ENCODE measurements around the gene RBMS1. TPM values are rescaled to one million over a fixed set of nuclear protein-coding genes. Genes with fewer than 3 reads are reported as not detected.

The RBMS1 gene
- polyA plus RNA-seq, 1 experiment = 107 TPM

- ChIA-PET CTCF (interaction anchor here (1.3 kb wide), 1 partner anchor 628 kb away, joined by 4 read pairs; no protein-coding TSS in a partner anchor), POLR2A (no interaction called here)
- H3K9me3 ChIP-seq (ENCODE audit: control insufficient read depth, insufficient read depth, low read length) = no peaks in the 10 kb centered on the region
- no peak overlapping the region for H3K4me3 ChIP-seq (ENCODE audit: low read depth, low read length)
- TF ChIP-seq CTCF (IDR thresholded peaks at IDR 0.05; ENCODE audit: low read depth, low read length) = no peak
- no peaks in the 10 kb centered on the region for H3K27me3 ChIP-seq (ENCODE audit: control insufficient read depth, insufficient read depth, low read length)
- DNase-seq (ENCODE audit: low read depth, low spot score) = no peak
- no peak overlapping the region for H3K27ac ChIP-seq (ENCODE audit: low read depth, low read length)
These were observed 127.1 kb downstream of the RBMS1 start for GRCh38 chr2:160366474-160366873.

GRCh38 chr2:160365716-160366367 lies 127.8 kb downstream of the RBMS1 start:
- no peak for DNase-seq (ENCODE audit: low read depth, low spot score)
- ChIA-PET POLR2A (no interaction called here), CTCF (no interaction called here)
- Histone ChIP-seq H3K9me3 (ENCODE audit: control insufficient read depth, insufficient read depth, low read length) (no peaks in the 10 kb centered on the region), H3K27me3 (ENCODE audit: control insufficient read depth, insufficient read depth, low read length) (no peaks in the 10 kb centered on the region), H3K27ac (ENCODE audit: low read depth, low read length) (no peak overlapping the region), H3K4me3 (ENCODE audit: low read depth, low read length) (no peak overlapping the region)
- TF ChIP-seq CTCF (IDR thresholded peaks at IDR 0.05; ENCODE audit: low read depth, low read length) = no peak

- ChIA-PET POLR2A (no interaction called here), CTCF (interaction anchor here (1.5 to 2.0 kb wide), 2 partner anchors 40 to 630 kb away, joined by 3 to 8 read pairs; no protein-coding TSS in a partner anchor)
- DNase-seq (ENCODE audit: low read depth, low spot score) = no peak
- Histone ChIP-seq H3K27me3 (ENCODE audit: control insufficient read depth, insufficient read depth, low read length) (no peaks in the 10 kb centered on the region), H3K9me3 (ENCODE audit: control insufficient read depth, insufficient read depth, low read length) (no peaks in the 10 kb centered on the region), H3K4me3 (ENCODE audit: low read depth, low read length) (no peak overlapping the region), H3K27ac (ENCODE audit: low read depth, low read length) (no peak overlapping the region)
- TF ChIP-seq CTCF (IDR thresholded peaks at IDR 0.05; ENCODE audit: low read depth, low read length) = no peak
These were observed 129.2 kb downstream of the RBMS1 start for GRCh38 chr2:160364364-160364763.

- no peaks in the 10 kb centered on the region for H3K27me3 ChIP-seq (ENCODE audit: control insufficient read depth, insufficient read depth, low read length)
- ChIA-PET POLR2A (no interaction called here), CTCF (interaction anchor here (1.5 to 2.0 kb wide), 2 partner anchors 40 to 631 kb away, joined by 3 to 8 read pairs; no protein-coding TSS in a partner anchor)
- H3K27ac ChIP-seq (ENCODE audit: low read depth, low read length) = no peak overlapping the region
- no peak for DNase-seq (ENCODE audit: low read depth, low spot score)
- H3K9me3 ChIP-seq (ENCODE audit: control insufficient read depth, insufficient read depth, low read length) = no peaks in the 10 kb centered on the region
- TF ChIP-seq CTCF (IDR thresholded peaks at IDR 0.05; ENCODE audit: low read depth, low read length) = no peak
- H3K4me3 ChIP-seq (ENCODE audit: low read depth, low read length) = no peak overlapping the region
These were observed 129.6 kb downstream of the RBMS1 start for GRCh38 chr2:160363961-160364360.

GRCh38 chr2:160363055-160363454 lies 130.6 kb downstream of the RBMS1 start:
- Histone ChIP-seq H3K4me3 (ENCODE audit: low read depth, low read length) (no peak overlapping the region), H3K27me3 (ENCODE audit: control insufficient read depth, insufficient read depth, low read length) (no peaks in the 10 kb centered on the region), H3K27ac (ENCODE audit: low read depth, low read length) (no peak overlapping the region), H3K9me3 (ENCODE audit: control insufficient read depth, insufficient read depth, low read length) (no peaks in the 10 kb centered on the region)
- POLR2A ChIA-PET = no interaction called here
- DNase-seq (ENCODE audit: low read depth, low spot score) = no peak
- CTCF ChIA-PET = interaction anchor here (2.0 kb wide), 1 partner anchor 39 kb away, joined by 8 read pairs; no protein-coding TSS in a partner anchor
- no peak for TF ChIP-seq CTCF (IDR thresholded peaks at IDR 0.05; ENCODE audit: low read depth, low read length)
